SJCRH30 (cell line): Measurements from ENCODE around the gene PNMA1. TPM values are rescaled to one million over a fixed set of nuclear protein-coding genes. Genes with fewer than 3 reads are reported as not detected.

Experiments
- DNase-seq, 2 experiments: peaks; one replicate each; pipeline ENCODE4 v3.0.0-alpha.2; 2015 to 2020
- H3K27ac ChIP-seq: fragments of 250-450 bp; sonication (Bioruptor Pico); 2 replicates; pipeline ENCODE4 v1.5.1; 2020; ENCODE audit warnings: mild to moderate bottlenecking, moderate library complexity
- H3K27me3 ChIP-seq: fragments of 250-450 bp; sonication (Bioruptor Pico); 2 replicates; pipeline ENCODE4 v1.5.1; 2020; ENCODE audit warnings: mild to moderate bottlenecking, moderate library complexity
- H3K36me3 ChIP-seq: fragments of 250-450 bp; sonication (Bioruptor Pico); 2 replicates; pipeline ENCODE4 v1.5.1; 2020; ENCODE audit warnings: mild to moderate bottlenecking, moderate library complexity
- H3K4me1 ChIP-seq: fragments of 250-450 bp; sonication (Bioruptor Pico); 2 replicates; pipeline ENCODE4 v1.5.1; 2020; ENCODE audit warnings: mild to moderate bottlenecking, moderate library complexity
- H3K4me3 ChIP-seq: fragments of 250-450 bp; sonication (Bioruptor Pico); 2 replicates; pipeline ENCODE4 v1.5.1; 2020; ENCODE audit warnings: mild to moderate bottlenecking, moderate library complexity
- H3K9me3 ChIP-seq: fragments of 250-450 bp; sonication (Bioruptor Pico); replicated peaks from 2 replicates; pipeline ENCODE4 v1.5.1; 2020; ENCODE audit warnings: mild to moderate bottlenecking, moderate library complexity
- total RNA-seq: library from RNA; depleted of rRNA; stranded (reverse); fragments of >200 nt; shearing (Covaris generic); gene quantifications from 2 replicates; pipeline ENCODE4 v1.2.3, GENCODE V29; 2014

PNMA1 gene
- total RNA-seq, 1 experiment from 2014 or later, result 11.0 TPM

DNA sequence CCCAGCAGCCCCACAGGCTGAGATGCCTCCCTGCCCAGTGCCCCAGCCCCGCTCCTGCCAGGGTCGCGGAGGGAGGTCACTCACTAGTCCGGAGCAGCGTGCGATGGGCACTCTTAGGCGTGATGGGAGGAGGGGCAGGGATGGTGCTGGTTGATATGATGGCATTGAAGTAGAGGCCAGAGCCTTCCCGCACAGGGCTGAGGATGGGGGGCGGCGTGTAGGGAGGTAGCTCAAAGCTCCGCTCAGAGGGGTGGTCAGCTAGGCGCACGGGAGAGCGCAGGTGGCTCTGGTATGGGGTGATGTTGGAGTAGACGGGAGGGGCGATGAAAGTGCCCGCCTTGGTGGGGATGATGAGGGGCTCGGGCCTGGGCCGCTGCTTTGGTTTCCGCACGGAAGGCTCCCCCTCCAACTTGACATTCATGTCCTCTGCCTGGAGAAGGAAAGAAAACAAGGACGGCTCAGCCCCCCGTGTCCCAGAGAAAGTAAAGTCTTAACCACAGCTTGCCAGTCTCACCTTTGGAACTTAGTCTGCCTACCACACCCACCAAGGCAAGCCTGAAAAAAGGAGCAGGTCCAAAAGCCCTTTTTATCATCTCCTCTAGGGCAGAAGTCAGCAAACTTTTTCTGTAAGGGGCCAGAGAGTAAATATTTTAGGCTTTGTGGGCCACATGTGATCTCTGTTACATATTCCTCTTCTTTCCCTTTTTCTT is 15.5 kb upstream of the PNMA1 start:
- DNase-seq, result no peak
- H3K36me3 ChIP-seq, result peaks cover 82% of the 10 kb centered on the region
- H3K27me3 ChIP-seq, result no peaks in the 10 kb centered on the region
- no peak overlapping the region for H3K27ac ChIP-seq
- H3K4me1 ChIP-seq, result peaks cover 38% of the 10 kb centered on the region
- no peak overlapping the region for H3K4me3 ChIP-seq
- H3K9me3 ChIP-seq, result no peaks in the 10 kb centered on the region

- Histone ChIP-seq H3K27ac (no peak overlapping the region), H3K4me1 (peaks cover 45% of the 10 kb centered on the region), H3K27me3 (no peaks in the 10 kb centered on the region), H3K9me3 (no peaks in the 10 kb centered on the region), H3K36me3 (peaks cover 75% of the 10 kb centered on the region), H3K4me3 (no peak overlapping the region)
- peak; percentile 72 to 88 for DNase-seq
These were observed 14.6 kb upstream of the PNMA1 start for GRCh38 chr14:73728717-73729330.

- Histone ChIP-seq H3K4me1 (peaks cover 45% of the 10 kb centered on the region), H3K9me3 (no peaks in the 10 kb centered on the region), H3K27ac (no peak overlapping the region), H3K27me3 (no peaks in the 10 kb centered on the region), H3K36me3 (peaks cover 82% of the 10 kb centered on the region), H3K4me3 (no peak overlapping the region)
- no peak for DNase-seq
These were observed 13.0 kb upstream of the PNMA1 start for GRCh38 chr14:73727166-73727565.

DNA sequence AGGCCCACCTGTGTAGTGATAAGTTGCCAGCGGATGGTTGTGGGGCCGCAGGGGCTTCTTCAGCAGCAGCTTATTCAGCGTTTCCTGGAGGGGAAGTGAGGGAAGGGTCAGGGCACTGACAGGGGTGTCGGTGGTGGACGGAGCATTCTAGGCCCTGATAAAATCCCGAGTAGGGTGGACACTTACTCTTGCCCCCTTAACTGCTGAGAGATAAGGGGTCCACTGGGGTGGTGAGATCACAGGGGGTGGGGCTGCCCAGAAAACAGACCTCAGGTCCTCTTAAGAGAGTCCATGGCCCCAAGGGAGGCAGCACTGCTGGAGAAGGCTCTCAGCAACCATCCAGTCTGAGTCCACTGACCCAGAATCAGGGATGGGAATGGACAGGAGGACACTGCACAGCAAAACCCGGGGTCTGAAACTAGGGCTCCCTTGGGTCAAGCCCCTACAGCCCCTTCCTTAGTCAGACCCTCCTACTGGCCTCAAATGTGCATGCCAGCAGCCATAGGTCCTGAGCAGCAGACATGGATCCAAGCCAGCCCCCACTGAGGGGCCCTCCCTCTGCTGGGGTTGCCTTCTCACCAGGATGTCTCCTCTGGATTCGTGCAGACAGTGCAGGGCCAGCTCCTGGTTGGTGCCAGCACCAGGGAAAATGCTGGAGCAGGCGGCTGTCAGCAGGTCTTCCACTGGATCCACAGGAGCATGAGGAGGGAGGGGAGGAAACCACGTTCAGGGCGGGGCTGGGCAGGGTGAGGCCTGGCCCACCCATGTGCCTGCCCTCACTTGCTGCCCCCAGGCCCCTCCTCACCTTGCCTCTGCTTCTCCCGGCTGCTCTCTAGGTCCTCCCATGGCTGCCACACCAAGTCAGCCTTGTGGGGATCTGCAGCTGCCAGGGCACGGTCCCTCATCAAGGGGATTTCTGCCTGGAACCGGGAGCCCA is 12.1 kb upstream of the PNMA1 start:
- peaks cover 45% of the 10 kb centered on the region for H3K4me1 ChIP-seq
- H3K9me3 ChIP-seq, result no peaks in the 10 kb centered on the region
- peaks cover 82% of the 10 kb centered on the region for H3K36me3 ChIP-seq
- H3K27me3 ChIP-seq, result no peaks in the 10 kb centered on the region
- peak overlapping the region; percentile 47 for H3K27ac ChIP-seq
- DNase-seq, result no peak
- no peak overlapping the region for H3K4me3 ChIP-seq

DNA sequence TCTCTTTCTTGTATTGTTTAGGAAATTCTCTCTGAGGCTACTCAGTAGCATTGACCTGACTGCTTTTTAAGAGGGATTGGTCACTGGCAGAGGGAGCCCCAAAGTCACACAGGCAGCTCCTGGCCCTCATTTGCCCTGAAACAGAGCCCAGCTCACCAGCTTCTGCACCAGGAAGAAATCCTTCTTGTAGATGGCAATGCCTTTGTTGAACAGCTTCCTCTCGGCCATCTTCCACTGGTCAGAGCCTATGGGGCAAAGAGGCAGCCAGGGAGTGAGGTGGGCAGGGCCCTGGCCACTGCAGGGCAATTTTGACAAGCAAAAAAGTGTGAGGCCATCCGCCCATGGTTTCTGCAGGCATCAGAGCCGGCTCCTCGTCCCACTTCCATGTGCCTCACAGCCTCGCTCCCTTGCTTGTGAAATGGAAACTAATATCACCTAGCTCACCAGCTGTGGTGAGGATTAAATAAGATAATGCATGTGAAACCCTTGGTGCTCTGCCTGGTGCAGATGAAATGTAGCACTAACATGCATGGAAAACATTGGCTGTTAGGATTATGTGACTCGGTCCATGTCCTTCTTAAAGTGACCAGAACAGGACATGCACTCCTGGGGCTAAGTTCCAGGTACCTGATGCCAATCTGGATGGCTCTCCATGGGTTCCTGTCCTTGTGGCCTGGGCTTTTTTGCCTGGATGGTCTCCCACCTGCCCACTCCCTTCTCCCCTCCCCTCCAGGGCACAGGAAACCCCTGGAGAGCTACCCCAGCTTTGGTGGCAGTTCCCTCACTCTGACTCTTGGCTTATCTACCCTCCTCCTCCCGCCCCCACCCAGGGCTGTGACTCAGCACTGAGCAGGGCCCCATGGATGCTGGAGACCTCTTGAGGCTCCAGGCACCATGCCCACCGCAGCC is 11.2 kb upstream of the PNMA1 start:
- Histone ChIP-seq H3K9me3 (no peaks in the 10 kb centered on the region), H3K27me3 (no peaks in the 10 kb centered on the region), H3K4me1 (peaks cover 45% of the 10 kb centered on the region), H3K27ac (peak overlapping the region; percentile 47), H3K36me3 (peaks cover 86% of the 10 kb centered on the region), H3K4me3 (no peak overlapping the region)
- DNase-seq, result peak; percentile 60 to 69

DNA sequence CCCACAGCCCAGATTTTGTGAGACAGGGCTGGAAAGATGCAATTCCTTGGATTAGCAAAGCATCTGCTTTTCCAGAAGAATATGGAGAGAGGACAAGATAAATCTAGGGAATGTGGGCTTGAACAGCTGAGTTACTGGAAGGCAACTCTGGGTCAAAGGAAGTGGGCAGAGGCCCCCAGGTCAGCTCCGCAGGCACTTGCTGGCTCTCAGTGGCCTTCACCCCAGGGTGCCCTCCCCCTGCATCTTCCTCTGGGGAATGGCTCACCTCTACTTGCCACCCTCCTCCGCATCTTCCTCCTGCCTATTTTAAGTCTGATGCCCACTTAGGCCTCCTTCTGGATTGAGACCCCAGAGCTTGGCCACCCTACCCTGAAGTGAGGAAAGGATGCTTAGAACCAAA is 10.5 kb upstream of the PNMA1 start:
- no peak overlapping the region for H3K4me3 ChIP-seq
- no peak for DNase-seq
- H3K4me1 ChIP-seq, result peaks cover 45% of the 10 kb centered on the region
- no peaks in the 10 kb centered on the region for H3K27me3 ChIP-seq
- H3K9me3 ChIP-seq, result no peaks in the 10 kb centered on the region
- H3K27ac ChIP-seq, result peak overlapping the region; percentile 47
- peaks cover 84% of the 10 kb centered on the region for H3K36me3 ChIP-seq

- H3K4me1 ChIP-seq, result peaks cover 40% of the 10 kb centered on the region
- no peaks in the 10 kb centered on the region for H3K9me3 ChIP-seq
- H3K36me3 ChIP-seq, result peaks cover 81% of the 10 kb centered on the region
- peak overlapping the region; percentile 47 for H3K27ac ChIP-seq
- DNase-seq, result peak in 1 of 2 experiments; percentile 56
- no peaks in the 10 kb centered on the region for H3K27me3 ChIP-seq
- no peak overlapping the region for H3K4me3 ChIP-seq
These were observed 9.8 kb upstream of the PNMA1 start for GRCh38 chr14:73723797-73724661.

- DNase-seq, result no peak
- H3K27ac ChIP-seq, result no peak overlapping the region
- H3K4me3 ChIP-seq, result no peak overlapping the region
- no peaks in the 10 kb centered on the region for H3K27me3 ChIP-seq
- no peaks in the 10 kb centered on the region for H3K9me3 ChIP-seq
- H3K36me3 ChIP-seq, result peaks cover 77% of the 10 kb centered on the region
- H3K4me1 ChIP-seq, result peaks cover 38% of the 10 kb centered on the region
These were observed 9.2 kb upstream of the PNMA1 start for GRCh38 chr14:73723406-73723796.

GRCh38 chr14:73722581-73722980 is 8.4 kb upstream of the PNMA1 start:
- H3K9me3 ChIP-seq, result no peaks in the 10 kb centered on the region
- no peak overlapping the region for H3K4me3 ChIP-seq
- peaks cover 76% of the 10 kb centered on the region for H3K36me3 ChIP-seq
- DNase-seq, result no peak
- H3K27me3 ChIP-seq, result no peaks in the 10 kb centered on the region
- H3K27ac ChIP-seq, result no peak overlapping the region
- peaks cover 36% of the 10 kb centered on the region for H3K4me1 ChIP-seq

GRCh38 chr14:73721101-73721821 is 7.1 kb upstream of the PNMA1 start:
- DNase-seq, result no peak
- Histone ChIP-seq H3K27me3 (no peaks in the 10 kb centered on the region), H3K4me1 (peaks cover 23% of the 10 kb centered on the region), H3K9me3 (no peaks in the 10 kb centered on the region), H3K36me3 (peaks cover 74% of the 10 kb centered on the region), H3K27ac (no peak overlapping the region), H3K4me3 (no peak overlapping the region)

DNA sequence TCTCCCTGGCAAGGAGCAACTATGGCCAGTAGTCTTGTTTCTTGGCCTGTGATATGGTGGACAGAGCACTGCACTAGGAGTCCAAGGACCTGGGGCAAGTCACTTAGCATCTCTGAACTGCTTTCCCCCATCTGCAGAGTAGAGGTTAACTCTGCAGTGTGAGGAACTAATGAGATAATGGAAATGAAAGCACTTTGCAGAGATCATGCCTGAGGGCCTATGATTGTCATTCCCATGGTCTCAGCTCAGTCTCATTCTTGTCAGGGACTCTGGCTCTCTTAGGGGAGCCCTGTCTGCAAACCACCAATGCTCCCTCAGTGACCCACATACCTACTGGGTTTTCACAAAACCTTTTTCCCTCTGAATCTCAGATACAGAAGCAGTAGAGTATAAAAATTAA is 6.5 kb upstream of the PNMA1 start:
- H3K4me1 ChIP-seq, result peaks cover 16% of the 10 kb centered on the region
- no peak overlapping the region for H3K4me3 ChIP-seq
- DNase-seq, result no peak
- H3K27ac ChIP-seq, result no peak overlapping the region
- no peaks in the 10 kb centered on the region for H3K27me3 ChIP-seq
- H3K9me3 ChIP-seq, result no peaks in the 10 kb centered on the region
- H3K36me3 ChIP-seq, result peaks cover 72% of the 10 kb centered on the region

DNA sequence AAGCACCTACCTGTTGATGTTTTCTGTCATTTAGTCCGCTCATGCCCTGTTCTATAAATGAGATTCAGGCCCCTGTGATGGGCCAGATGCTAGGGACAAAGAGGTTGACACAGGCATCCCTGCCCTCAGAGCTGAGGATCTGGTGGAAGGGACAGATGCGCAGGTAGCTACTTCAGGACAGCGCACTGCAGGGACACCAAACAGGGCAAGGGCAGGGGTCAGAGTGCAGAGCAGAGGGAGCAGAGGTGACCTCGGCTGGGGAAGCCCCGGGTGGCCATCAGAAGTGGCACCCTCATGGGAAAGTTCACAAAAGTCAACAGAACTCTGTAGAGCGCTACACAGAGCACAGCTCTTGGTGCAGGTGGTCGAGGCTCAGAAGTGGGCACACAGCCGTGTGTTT is 5.6 kb upstream of the PNMA1 start:
- no peaks in the 10 kb centered on the region for H3K27me3 ChIP-seq
- H3K9me3 ChIP-seq, result no peaks in the 10 kb centered on the region
- H3K4me3 ChIP-seq, result no peak overlapping the region
- peaks cover 13% of the 10 kb centered on the region for H3K4me1 ChIP-seq
- peaks cover 65% of the 10 kb centered on the region for H3K36me3 ChIP-seq
- H3K27ac ChIP-seq, result no peak overlapping the region
- DNase-seq, result no peak

DNA sequence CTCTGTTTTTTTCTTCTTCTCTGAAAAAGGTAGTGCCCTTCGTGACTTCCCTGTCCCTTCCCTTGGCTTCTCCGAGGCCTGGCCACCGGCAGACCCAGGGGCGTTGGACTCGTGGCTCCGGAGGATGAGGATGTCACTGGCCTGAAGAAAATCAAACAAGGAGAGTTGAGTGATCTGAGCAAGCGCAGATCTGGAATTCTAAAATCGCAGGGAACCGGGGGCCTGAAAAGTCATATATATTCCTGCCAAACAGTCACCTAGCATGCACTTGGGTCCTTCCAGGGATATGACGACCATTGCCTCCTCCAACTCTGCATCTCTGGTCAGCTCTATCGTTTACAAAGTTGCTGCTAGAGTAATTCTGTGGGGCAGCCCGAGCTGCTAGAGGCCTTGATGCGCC is 5.2 kb upstream of the PNMA1 start:
- Histone ChIP-seq H3K27me3 (no peaks in the 10 kb centered on the region), H3K4me1 (peaks cover 11% of the 10 kb centered on the region), H3K36me3 (peaks cover 64% of the 10 kb centered on the region)

More for the DNA sequence above, 5.2 kb upstream of the PNMA1 start:
- no peak for DNase-seq
- no peak overlapping the region for H3K4me3 ChIP-seq
- no peaks in the 10 kb centered on the region for H3K9me3 ChIP-seq
- H3K27ac ChIP-seq, result no peak overlapping the region
